Stimulated activated CD4-positive, alpha-beta T cell treated with anti-CD3 and anti-CD28 coated beads, Interleukin-1b, Interleukin-23, amount 100 ng/mL, for 24 hours (primary cell): Measurements from ENCODE around the gene ATF7IP2.
"Not testable (repeated sequence)": the region's sequence is repeated elsewhere in the genome, so short reads cannot be mapped to it uniquely, and the experiment has no call there.

Source experiments
- DNase-seq, 4 experiments: peaks; one replicate each; pipeline ENCODE4 v3.0.0-alpha.2; 2020; ENCODE audit warnings: low read depth in 4 of 4, low spot score in 1 of 4

Gene ATF7IP2

DNA sequence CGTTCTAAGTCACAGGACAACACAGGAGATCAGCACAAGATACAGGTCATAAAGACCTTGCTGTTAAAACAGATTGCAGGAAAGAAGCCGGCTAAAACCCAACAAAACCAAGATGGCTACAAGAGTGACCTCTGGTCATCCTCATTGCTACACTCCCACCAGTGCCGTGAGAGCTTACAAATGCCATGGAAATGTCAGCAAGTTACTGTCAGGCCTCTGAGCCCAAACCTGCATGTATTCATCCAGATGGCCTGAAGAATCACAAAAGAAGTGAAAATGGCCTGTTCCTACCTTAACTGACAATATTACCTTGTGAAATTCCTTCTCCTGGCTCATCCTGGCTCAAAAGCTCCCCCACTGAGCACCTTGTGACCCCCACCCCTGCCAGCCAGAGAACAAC, 119.4 kb downstream of the ATF7IP2 start:
- DNase-seq = not testable (repeated sequence)

DNA sequence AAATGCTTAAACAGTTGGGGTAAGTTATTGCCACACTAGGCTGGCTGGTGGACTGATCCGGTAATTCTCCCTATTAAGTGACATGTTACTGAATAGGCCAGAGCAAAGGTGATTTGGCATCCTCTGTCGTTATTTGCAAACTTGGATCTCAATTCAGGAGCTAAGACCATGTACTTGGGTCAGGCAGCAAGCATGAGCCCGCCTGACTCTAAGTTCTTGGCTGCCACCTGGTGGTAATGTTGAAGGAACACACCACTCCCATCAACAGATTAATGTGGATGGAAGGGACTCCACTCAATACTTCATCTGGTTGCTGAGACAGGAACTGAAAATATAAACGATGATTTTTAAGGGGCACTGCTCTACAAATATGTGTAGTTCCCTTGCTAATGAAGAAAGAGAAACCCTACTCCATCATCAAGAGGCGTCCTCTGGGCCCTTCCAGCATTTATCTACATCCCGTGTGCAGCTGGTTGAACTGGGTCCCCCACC, 123.7 kb downstream of the ATF7IP2 start:
- peak; percentile 25 to 53 (median 34) for DNase-seq

DNA sequence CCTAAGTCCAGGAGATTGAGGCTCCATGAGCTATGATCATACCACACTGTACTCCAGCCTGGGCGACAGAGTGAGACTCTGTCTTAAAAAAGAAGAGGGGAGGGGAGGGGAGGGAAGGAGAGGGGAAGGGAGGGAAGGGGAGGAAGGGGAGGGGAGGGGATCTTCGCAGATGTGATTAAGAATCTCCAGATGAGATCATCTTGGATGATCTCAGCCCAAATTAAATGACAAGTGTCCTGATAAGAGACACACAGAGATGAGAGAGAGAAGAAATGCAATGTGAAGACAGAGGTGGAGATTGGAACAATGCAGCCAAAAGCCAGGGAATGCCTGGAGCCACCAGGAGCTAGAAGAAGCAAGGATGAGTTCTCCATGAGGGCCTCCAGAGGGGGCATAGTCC, 124.4 kb downstream of the ATF7IP2 start:
- DNase-seq = no peak

DNA sequence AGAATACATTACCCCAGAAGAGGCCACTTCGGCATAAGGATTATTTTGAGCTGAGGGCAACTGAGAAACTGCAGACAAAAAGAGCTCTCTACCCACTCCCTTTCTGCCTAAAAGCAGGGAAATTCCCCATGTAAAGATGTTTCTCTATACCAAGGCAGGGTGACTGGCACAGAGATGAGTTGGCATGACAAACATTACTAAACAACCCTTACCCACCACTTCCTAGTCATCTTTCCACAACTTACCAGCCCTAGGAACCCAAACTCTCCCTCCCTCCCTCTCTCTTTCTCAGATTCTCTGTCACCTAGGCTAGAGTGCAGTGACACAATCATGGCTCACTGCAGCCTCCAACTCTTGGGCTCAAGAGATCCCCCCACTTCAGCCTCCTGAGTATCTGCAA, 126.0 kb downstream of the ATF7IP2 start:
- DNase-seq = peak in 1 of 4 experiments; percentile 9

DNA sequence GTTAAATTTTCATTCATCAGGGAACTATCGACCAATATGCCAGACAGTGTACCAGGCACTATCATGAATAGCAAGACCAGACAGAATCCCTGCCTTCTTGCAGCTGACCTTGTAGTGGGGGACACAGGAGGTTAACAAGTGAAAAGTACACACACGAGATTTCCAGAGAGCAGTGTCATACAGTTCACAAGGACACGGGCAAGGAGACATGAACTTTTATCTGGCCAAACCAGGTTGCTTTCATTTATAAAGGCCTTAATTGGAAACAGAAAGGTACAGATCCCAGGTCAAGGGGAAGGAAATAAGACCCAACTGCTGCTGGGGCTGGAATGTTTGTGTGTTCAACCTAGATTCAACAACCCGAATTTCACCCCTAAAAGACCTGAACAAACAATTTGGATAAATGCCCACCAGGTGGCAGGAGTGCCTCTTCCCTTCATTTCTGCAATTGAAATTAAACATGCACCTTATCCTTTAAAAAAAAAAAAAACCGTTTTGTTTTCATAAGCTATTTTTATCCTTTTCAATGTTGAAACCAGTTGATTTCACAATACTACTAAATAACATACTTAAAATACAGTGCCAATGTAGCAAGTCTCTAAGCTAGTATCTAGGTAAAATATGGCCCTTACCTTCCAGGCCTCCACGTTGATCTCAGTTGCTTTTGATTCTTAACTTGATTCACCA, 128.7 kb downstream of the ATF7IP2 start:
- DNase-seq = peak in 3 of 4 experiments; percentile 10 to 17 (median 13)

DNA sequence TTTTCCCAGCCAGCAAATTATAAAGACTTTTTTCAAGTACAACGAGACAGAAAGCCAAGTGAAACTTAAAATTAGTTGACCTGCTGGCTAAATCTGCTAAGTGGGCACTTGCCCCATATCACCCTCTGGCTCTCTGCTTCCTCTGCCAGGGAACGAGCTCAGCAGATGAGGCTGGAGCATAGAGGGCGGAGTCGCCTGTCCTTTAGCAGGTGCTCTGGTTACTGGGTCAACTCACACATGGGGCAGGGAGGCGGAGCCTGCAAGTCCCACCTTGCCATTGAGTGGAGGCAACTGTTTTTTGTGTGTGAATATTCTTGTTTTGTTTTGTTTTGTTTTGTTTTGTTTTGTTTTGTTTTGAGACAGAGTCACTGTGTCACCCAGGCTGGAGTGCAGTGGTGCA, 132.0 kb downstream of the ATF7IP2 start:
- no peak for DNase-seq

DNA sequence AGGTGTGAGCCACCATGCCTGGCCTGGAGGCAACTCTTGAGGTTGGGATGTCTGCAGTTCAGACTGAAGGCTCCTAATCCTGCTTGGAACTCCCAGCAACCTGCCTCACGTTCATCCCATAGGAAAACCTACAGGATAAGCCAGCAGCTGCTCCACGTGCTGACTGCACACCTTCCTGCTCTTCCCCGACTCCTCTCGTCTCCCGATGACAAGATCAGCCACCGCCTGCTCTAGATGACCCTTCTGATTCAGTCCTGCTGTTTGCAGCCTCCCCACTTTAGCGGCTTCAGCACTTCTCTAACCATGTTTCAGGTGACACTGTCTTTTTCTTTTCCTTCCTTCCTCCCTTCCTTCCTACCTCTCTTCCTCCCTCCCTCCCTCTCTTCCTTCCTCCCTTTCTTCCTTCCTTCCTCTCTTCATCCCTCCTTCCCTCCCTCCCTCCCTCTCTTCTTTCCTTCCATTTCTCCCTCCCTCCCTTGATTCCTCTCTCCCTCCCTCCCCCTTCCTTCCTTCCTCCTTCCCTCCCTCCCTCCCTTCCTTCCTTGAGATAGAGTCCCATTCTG, 132.7 kb downstream of the ATF7IP2 start:
- DNase-seq = no peak

DNA sequence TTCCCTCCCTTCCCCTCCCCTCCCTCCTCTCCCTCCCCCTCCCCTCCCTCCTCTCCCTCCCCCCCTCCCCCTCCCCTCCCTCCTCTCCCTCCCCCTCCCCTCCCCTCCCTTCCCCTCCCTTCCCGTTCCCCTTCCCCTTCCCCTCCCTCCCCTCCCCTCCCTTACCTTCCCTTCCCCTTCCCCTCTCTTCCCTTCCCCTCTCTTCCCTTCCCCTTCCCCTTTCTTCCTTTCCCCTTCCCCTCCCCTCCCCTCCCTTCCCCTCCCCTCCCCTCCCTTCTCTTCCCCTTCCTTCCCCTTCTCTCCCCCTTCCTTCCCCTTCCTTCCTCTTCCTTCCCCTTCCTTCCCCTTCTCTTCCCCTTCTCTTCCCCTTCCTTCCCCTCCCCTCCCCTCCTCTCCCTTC, 133.4 kb downstream of the ATF7IP2 start:
- DNase-seq = no peak

DNA sequence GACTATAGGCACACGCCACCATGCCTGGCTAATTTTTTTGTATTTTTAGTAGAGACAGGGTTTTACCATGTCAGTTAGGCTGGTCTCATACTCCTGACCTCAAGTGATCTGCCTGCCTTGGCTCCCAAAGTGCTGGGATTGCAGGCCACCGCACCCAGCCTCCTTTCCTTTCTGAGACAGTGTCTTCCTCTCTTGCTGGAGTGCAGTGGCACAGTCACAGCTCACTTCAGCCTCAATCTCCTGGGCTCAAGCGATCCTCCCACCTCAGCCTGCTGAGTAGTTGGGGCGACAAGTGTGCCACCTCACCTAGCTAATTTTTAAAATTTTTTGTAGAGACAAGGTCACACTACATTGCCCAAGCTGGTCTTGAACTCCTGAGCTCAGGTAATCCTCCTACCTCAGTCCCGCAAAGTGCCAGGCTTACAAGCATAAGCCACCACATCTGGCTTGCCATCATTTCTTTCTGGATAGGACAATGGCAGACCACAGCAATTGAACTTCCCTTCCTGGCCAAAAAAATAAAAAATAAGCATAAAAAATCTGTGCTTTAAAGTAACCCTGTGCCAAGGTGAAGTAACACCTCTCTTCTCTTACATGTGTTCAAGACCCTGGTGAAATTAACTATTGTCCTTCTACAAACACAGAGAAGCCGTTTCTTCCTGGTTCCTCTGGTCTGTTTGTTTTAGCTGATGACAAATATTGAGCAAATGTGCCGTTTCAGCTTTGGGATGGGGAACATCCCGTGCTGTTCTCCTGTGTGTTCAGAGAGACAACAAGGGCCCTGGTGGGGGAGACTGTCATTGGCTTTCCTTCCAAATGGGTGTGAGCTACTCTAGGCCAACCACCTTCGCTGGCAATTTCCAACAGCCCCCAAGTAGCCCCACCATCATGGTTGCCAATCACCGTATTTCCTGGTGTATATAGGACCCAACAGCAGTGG, 134.3 kb downstream of the ATF7IP2 start:
- no peak for DNase-seq

DNA sequence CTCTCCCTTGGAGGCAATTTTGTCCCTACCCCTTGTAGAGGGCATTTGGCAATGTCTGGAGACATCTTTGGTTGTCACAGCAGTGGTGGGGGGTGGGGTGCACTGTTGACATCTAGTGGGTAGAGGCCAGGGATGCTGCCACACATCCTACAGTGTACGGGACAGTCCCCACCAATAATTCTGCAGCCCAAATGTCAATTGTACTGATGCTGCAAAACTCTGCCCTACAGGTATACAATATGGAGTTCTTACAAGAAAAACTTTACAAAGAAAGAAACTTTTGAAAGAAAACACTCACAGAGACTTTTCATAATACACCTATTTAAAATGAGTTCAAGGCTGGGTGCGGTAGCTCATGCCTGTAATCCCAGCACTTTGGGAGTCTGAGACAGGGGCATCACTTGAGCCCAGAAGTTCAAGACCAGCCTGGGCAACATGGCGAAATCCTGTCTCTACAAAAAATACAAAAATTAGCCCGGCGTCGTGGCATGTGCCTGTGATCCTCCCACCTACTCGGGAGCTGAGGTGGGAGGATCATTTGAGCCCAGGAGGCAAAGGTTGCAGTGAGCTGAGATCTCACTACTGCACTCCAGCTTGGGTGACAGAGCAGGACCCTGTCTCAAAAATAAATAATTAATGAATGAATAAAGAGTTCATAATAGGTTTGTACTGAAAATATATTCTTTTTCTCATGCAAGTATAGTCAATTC, 135.2 kb downstream of the ATF7IP2 start:
- DNase-seq = no peak

DNA sequence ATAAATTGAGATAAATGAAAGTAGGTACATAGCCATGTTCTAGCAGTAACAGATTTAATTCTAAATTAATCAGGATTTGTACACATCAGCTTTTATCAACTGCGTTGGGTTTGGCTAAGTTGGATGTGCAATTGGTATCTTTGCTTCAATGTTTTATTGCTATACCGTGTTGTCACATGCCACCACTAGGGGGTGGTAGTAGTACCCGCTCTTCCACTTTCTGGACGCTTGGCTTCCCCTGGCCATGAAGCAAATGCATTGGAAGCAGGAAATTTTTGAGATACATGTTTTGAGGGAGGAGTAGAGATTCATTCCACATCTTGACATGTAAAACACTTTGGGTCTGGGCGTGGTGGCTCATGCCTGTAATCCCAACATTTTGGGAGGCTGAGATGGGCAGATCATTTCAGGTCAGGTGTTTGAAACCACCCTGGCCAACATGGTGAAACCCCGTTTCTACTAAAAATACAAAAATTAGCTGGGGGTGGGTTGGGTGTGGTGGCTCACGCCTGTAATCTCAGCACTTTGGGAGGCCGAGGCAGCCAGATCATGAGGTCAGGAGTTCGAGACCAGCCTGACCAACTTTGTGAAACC, 135.9 kb downstream of the ATF7IP2 start:
- DNase-seq = peak in 2 of 4 experiments; percentile 25 to 28

DNA sequence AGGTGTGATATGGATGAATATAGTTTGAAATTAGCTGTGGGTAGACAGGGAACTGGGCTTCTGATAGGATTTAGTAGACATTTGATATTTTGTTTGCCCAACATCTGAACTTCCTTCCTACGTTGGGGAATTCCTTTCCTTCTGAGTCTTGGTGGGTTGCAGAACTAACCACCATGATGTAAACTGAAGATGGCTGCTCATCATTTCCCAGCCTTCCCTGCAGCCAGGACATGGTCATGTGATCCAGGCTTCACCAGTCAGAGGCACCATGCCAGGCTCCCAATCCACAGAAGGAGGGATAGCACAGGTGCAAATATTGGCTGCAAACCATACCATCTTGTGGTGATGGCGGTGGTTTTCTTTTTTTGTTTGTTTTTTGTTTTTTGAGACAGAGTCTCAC, 137.1 kb downstream of the ATF7IP2 start:
- DNase-seq = no peak

DNA sequence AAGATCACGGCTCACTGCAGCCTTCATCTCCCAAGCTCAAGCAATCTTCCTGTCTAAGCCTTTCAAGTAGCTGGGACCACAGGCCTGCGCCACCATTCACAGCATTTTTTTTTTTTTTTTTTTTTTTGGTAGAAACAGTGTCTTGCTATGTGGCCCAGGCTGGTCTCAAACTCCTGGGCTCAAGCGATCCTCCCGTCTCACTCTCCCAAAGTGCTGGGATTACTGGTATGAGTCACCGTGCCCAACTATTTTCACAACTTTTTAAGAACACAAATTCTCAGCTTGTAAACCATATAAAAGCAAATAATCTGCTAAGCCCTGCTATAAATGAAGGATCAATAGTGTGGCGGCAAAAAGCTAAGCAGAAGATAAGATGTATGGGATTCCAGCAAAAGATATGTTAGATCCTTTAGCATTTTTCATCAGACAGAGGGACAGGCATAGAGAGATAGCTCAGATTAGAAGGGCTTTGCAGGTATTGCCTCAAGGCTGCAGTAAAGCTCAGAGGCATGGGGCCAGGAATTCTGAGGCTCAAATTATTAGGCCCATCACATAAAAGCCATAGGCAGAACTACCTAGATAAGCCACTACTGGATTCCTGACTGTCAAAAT, 139.5 kb downstream of the ATF7IP2 start:
- no peak for DNase-seq

DNA sequence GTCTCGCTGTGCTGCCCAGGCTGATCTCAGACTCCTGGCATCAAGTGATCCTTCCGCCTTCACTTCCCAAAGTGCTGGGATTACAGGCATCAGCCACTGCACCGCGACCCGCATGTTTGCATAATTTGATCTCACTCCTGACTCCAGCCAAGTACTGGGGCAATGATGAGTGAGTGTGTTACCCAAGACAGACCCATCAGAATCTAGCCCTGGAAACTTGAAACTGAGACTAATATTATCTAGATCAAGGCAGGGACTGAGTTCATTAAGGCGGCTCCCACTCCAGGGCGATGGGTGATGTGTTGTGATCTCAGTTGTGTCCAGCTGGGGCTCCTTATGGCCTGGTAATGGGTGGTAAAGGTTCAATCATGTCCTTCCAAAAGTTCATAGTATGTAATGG, 141.1 kb downstream of the ATF7IP2 start:
- DNase-seq = no peak

DNA sequence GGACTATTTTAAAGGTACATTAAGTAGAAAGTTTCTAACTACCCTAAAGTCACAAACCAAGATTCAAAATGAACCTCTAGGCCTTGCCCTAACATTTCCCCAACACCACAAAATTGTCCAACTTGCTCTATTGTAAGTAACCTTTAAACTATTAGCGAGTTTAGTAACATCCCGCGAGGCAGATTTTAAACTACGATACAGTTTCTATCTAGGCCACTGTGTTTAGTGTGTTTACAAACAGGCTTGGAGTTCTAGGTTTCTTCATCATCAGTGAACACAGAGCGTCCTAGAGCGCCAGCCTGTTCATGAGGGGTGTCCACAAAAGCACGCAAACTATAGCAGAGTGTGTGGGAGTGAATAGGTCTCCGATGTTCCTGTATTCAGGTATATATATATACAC, 142.8 kb downstream of the ATF7IP2 start:
- DNase-seq = no peak

DNA sequence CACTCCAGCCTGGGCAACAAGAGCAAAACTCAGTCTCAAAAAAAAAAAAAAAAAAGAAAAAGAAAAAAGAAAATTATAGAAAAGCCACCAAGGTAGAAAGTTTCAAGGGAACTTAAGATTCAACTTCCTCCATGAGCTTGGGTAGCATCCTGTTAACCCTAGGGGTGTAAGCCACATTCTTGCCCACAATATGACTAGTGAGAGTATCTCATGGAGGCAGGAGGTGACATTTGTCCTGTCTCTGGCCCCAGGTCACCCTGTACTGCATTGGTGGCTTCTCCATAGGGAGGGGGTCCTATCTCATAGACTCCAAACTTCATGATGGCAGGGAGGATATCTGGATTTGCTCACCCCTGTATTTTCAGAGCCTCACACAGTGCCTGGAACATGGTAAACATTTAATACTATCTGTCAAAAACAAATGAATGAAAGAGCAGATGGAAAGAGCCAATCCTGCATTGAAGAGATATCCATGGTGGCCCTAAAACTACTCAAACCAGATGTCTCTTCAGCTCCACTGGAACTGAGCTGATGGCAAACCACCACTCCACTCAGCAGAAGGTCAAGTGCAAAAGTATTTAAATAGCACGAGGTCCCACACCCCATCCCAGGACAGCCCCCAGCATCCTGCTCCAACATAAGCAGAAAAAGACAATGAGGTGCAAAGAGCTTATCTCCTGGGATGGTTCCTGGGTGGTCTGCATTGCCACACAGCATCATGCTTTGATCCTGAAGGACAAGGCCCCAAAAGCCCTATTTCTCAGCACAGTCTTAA, 144.2 kb downstream of the ATF7IP2 start:
- no peak for DNase-seq

DNA sequence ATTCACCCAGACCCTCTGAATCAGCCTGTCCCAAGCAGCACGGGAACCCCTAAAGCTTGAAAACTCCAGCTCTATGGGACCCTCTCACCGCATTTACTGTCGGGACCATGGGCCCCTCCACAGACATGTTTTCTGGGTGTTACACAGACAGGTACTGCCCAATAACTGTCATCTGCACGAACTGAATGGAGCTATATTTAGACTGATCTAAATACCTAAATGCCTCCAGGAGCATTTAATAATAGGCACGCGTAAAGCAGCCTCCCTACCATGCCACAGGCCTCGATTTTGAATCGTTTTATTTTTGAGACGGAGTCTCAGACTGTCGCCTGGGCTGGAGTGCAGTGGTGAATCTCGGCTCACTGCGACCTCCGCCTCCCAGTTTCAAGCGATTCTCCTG, 144.8 kb downstream of the ATF7IP2 start:
- DNase-seq = no peak

DNA sequence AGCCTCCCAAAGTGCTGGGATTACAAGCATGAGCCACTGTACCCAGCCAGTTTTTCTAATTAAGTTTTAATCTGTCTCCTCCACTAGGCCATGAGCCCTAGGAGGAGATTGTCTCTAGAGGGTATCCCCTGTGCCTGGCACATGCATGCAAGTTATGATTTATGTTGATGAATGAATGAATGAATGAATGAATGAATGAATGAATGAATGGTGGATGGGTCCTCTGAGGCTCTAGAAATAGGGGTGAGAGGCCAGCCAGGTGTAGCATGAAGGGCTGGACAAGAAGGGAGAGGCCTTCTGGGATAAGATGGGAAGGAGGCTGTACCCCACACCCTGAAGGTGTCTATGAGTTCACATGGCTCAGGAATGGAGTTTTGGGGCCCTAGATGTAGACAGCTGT, 145.7 kb downstream of the ATF7IP2 start:
- DNase-seq = no peak
